WTC11 (cell line): ENCODE measurements around the gene ADGRV1. TPM values are rescaled to one million over a fixed set of nuclear protein-coding genes. Genes with fewer than 3 reads are reported as not detected.

ENCODE experiments used
- ATAC-seq: fragments of 200-7000 bp; cut with Tn5 transposase; 2 replicates; pipeline ENCODE4 v1.10.0; 2021; ENCODE audit warnings: mild to moderate bottlenecking, moderate library complexity
- CTCF ChIA-PET: fragments of 300-600 bp; sonication (Branson Sonifier 250); formaldehyde crosslinking; loops from one replicate; lab custom pipeline; 2021; ENCODE audit warnings: antibody characterized with exemption; lab: Charles Lee
- POLR2A ChIA-PET: fragments of 350-600 bp; sonication (Branson Sonifier 250); formaldehyde crosslinking; loops from one replicate; lab custom pipeline; 2021; ENCODE audit warnings: antibody characterized with exemption; lab: Charles Lee
- DNase-seq: peaks from one replicate; pipeline ENCODE4 v3.0.0; 2021; ENCODE audit warnings: low spot score
- H3K27ac Mint-ChIP-seq: 2 replicates; pipeline ENCODE4 v1.8.0; 2021; ENCODE audit warnings: mixed read lengths
- H3K27me3 Mint-ChIP-seq: 2 replicates; pipeline ENCODE4 v1.8.0; 2021; ENCODE audit warnings: low read depth, mild to moderate bottlenecking, moderate library complexity, mixed read lengths
- H3K36me3 Mint-ChIP-seq: 2 replicates; pipeline ENCODE4 v1.8.0; 2021; ENCODE audit warnings: mixed read lengths
- H3K4me1 Mint-ChIP-seq: 2 replicates; pipeline ENCODE4 v1.8.0; 2022; ENCODE audit warnings: mixed read lengths
- H3K4me3 Mint-ChIP-seq: 2 replicates; pipeline ENCODE4 v1.8.0; 2021; ENCODE audit warnings: mild to moderate bottlenecking, moderate library complexity, mixed read lengths
- H3K9me3 Mint-ChIP-seq: 2 replicates; pipeline ENCODE4 v1.8.0; 2021; ENCODE audit warnings: mixed read lengths
- CTCF ChIP-seq: fragments of 200-600 bp; IDR thresholded peaks from 2 replicates; pipeline ENCODE4 v1.8.0; 2022; ENCODE audit warnings: antibody characterized with exemption
- ERG ChIP-seq: fragments of 250-450 bp; sonication (Bioruptor Pico); IDR thresholded peaks from 2 replicates; pipeline ENCODE4 v1.8.0; 2021; ENCODE audit warnings: mild to moderate bottlenecking
- FOXP1 ChIP-seq: sonication (generic); formaldehyde crosslinking; IDR thresholded peaks from 2 replicates; pipeline ENCODE4 v1.8.0; 2022; ENCODE audit warnings: missing genetic modification reagents, mild to moderate bottlenecking, moderate library complexity, borderline replicate concordance
- GABPB1 ChIP-seq: sonication (generic); formaldehyde crosslinking; IDR thresholded peaks from 2 replicates; pipeline ENCODE4 v1.8.1; 2023; ENCODE audit warnings: mild to moderate bottlenecking, missing genetic modification reagents
- JAZF1 ChIP-seq: fragments of 250-450 bp; sonication (Bioruptor Pico); IDR thresholded peaks from 2 replicates; pipeline ENCODE4 v1.9.0; 2021; ENCODE audit warnings: moderate library complexity, mild to moderate bottlenecking, inconsistent platforms
- JUN ChIP-seq: sonication (generic); formaldehyde crosslinking; IDR thresholded peaks from 2 replicates; pipeline ENCODE4 v1.8.0; 2023; ENCODE audit warnings: mild to moderate bottlenecking, missing genetic modification reagents
- MXD4 ChIP-seq: fragments of 250-450 bp; sonication (Bioruptor Pico); IDR thresholded peaks from 2 replicates; pipeline ENCODE4 v1.8.0; 2021; ENCODE audit warnings: mild to moderate bottlenecking, moderate library complexity, borderline replicate concordance
- MYBL2 ChIP-seq: sonication (generic); formaldehyde crosslinking; IDR thresholded peaks from 2 replicates; pipeline ENCODE4 v1.8.1; 2023; ENCODE audit warnings: mild to moderate bottlenecking, moderate library complexity, missing genetic modification reagents
- TEAD4 ChIP-seq: sonication (generic); formaldehyde crosslinking; IDR thresholded peaks from 2 replicates; pipeline ENCODE4 v1.8.0; 2022; ENCODE audit warnings: mild to moderate bottlenecking, missing genetic modification reagents
- ZBTB43 ChIP-seq: sonication (generic); formaldehyde crosslinking; IDR thresholded peaks from 2 replicates; pipeline ENCODE4 v1.8.1; 2023; ENCODE audit warnings: mild to moderate bottlenecking, missing genetic modification reagents
- ZNF512 ChIP-seq: sonication (generic); formaldehyde crosslinking; IDR thresholded peaks from 2 replicates; pipeline ENCODE4 v1.8.1; 2022; ENCODE audit warnings: missing genetic modification reagents, borderline replicate concordance
- total RNA-seq: library from RNA; stranded (reverse); gene quantifications from 3 replicates; pipeline ENCODE4 v1.2.3, GENCODE V29; 2021
- TF ChIP-seq, protein P1 (sequence below): sonication (generic); formaldehyde crosslinking; IDR thresholded peaks from 2 replicates; pipeline ENCODE4 v1.8.1; 2022; ENCODE audit warnings: mild to moderate bottlenecking, missing genetic modification reagents, moderate library complexity, borderline replicate concordance
- TF ChIP-seq, protein P2 (sequence below): sonication (generic); formaldehyde crosslinking; IDR thresholded peaks from 2 replicates; pipeline ENCODE4 v1.8.1; 2022; ENCODE audit warnings: low read depth, missing genetic modification reagents, borderline replicate concordance

Gene ADGRV1
- total RNA-seq, 1 experiment from 2014 or later, result 74.5 TPM

GRCh38 chr5:91006713-91007112 is 448.1 kb downstream of the ADGRV1 start (continued):
- no peak for TF ChIP-seq FOXP1

DNA sequence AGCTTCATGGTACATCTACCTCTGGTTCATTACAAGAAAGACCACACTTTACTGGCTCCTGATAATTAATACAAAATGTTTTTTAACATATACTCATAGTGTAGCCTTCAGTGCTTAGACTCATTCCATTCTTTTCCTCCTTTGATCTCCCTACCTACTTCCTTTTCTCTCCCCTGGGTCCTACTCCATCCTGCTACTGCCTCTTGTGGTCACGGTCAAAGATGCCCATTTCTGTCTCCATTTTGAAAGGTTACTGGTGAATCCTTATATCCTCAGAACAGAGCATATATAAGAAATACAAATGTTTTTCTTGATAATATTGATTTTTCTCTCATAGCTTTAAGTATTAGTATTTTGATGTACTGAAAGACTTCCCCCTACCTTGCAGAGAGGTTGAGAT is 448.7 kb downstream of the ADGRV1 start:
- Mint-ChIP-seq H3K27ac (no peak overlapping the region), H3K9me3 (no peaks in the 10 kb centered on the region)
- no peak for DNase-seq
- CTCF ChIA-PET, result no interaction called here
- TF ChIP-seq, protein P1, sequence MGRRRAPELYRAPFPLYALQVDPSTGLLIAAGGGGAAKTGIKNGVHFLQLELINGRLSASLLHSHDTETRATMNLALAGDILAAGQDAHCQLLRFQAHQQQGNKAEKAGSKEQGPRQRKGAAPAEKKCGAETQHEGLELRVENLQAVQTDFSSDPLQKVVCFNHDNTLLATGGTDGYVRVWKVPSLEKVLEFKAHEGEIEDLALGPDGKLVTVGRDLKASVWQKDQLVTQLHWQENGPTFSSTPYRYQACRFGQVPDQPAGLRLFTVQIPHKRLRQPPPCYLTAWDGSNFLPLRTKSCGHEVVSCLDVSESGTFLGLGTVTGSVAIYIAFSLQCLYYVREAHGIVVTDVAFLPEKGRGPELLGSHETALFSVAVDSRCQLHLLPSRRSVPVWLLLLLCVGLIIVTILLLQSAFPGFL (CRISPR knock-in tag), result no peak
- TF ChIP-seq ERG (CRISPR knock-in tag) (no peak), JAZF1 (CRISPR knock-in tag) (no peak), GABPB1 (no peak), MYBL2 (CRISPR knock-in tag) (no peak), MXD4 (CRISPR knock-in tag) (no peak)
- TF ChIP-seq, all 79 proteins: peak for 0
- POLR2A ChIA-PET, result no interaction called here
- Mint-ChIP-seq H3K4me1 (no peaks in the 10 kb centered on the region), H3K36me3 (no peaks in the 10 kb centered on the region), H3K27me3 (no peaks in the 10 kb centered on the region), H3K4me3 (no peak overlapping the region)
- peak; percentile 84 for ATAC-seq

DNA sequence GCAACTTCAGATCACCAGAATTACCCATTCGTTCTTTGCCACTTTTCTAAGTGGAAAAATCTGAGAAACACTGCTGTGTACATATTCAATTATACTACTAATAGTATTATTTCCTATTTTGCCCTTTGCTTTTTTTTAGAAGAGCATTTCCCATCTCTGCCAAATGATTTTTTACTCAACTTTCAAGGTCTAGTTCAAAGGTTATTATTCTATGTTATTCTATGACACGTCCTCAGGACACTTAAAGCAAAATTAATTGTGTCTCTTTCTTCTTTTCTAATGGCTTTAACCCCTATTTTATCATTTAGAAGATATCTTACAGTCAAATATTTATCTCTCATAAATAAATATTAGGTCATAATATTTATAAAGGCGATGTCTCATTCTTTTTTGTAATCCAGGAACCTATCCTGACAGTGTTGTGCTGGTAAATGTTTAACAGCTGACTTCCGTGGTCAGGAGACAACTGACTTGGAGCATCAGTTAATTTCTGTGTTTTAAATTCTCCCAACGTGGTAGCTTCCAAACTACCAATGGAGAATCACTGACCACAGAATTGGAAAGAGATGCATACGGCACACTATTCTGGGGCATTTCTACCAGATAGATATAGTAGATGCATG is 449.3 kb downstream of the ADGRV1 start:
- no peaks in the 10 kb centered on the region for H3K27me3 Mint-ChIP-seq
- ChIA-PET CTCF (no interaction called here), POLR2A (no interaction called here)
- DNase-seq (no peak), ATAC-seq (no peak)
- no peak for TF ChIP-seq TEAD4 (CRISPR knock-in tag)
- TF ChIP-seq, protein P2, sequence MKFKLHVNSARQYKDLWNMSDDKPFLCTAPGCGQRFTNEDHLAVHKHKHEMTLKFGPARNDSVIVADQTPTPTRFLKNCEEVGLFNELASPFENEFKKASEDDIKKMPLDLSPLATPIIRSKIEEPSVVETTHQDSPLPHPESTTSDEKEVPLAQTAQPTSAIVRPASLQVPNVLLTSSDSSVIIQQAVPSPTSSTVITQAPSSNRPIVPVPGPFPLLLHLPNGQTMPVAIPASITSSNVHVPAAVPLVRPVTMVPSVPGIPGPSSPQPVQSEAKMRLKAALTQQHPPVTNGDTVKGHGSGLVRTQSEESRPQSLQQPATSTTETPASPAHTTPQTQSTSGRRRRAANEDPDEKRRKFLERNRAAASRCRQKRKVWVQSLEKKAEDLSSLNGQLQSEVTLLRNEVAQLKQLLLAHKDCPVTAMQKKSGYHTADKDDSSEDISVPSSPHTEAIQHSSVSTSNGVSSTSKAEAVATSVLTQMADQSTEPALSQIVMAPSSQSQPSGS (CRISPR knock-in tag), result no peak
- no peak for TF ChIP-seq ZNF512 (CRISPR knock-in tag)
- no peak for TF ChIP-seq ZBTB43 (CRISPR knock-in tag)
- H3K9me3 Mint-ChIP-seq, result peaks cover 2% of the 10 kb centered on the region
- no peaks in the 10 kb centered on the region for H3K4me1 Mint-ChIP-seq
- H3K27ac Mint-ChIP-seq, result no peak overlapping the region
- H3K36me3 Mint-ChIP-seq, result peaks cover 2% of the 10 kb centered on the region
- H3K4me3 Mint-ChIP-seq, result no peak overlapping the region

- CTCF ChIA-PET, result no interaction called here
- Mint-ChIP-seq H3K9me3 (peaks cover 21% of the 10 kb centered on the region), H3K4me1 (no peaks in the 10 kb centered on the region), H3K27me3 (no peaks in the 10 kb centered on the region), H3K4me3 (no peak overlapping the region), H3K27ac (no peak overlapping the region; the same call in 1 of the 2 replicates), H3K36me3 (peaks cover 17% of the 10 kb centered on the region)
- POLR2A ChIA-PET, result interaction anchor here (0.7 kb wide), 1 partner anchor 77 kb away, joined by 3 read pairs; no protein-coding TSS in a partner anchor
- DNase-seq (no peak), ATAC-seq (no peak)
- TF ChIP-seq JUN (CRISPR knock-in tag) (no peak), CTCF (no peak)
These were observed 451.5 kb downstream of the ADGRV1 start for GRCh38 chr5:91010090-91010489.
